Colonic mucosa (tissue), 4 donors: Measurements from ENCODE around the gene POU3F1. TPM values are rescaled to one million over a fixed set of nuclear protein-coding genes. Genes with fewer than 3 reads are reported as not detected.

Experiments used
- DNase-seq: peaks from one replicate; pipeline ENCODE4 v3.0.0-alpha.2; 2020
- H3K27ac ChIP-seq: fragments of 200-600 bp; one replicate; pipeline ENCODE4 v1.8.0; 2021
- H3K27me3 ChIP-seq: fragments of 200-600 bp; one replicate; pipeline ENCODE4 v1.8.0; 2021
- H3K36me3 ChIP-seq: fragments of 200-600 bp; one replicate; pipeline ENCODE4 v1.8.0; 2021
- H3K4me1 ChIP-seq: fragments of 200-600 bp; one replicate; pipeline ENCODE4 v1.8.0; 2021; ENCODE audit warnings: mild to moderate bottlenecking
- H3K4me3 ChIP-seq: fragments of 200-600 bp; one replicate; pipeline ENCODE4 v1.8.0; 2021
- H3K9ac ChIP-seq, 2 donors: one replicate each; pipeline ENCODE4 v1.7.0; 2013; ENCODE audit warnings: control low read depth in 2 of 2, low read depth in 2 of 2, low read length in 2 of 2
- H3K9me3 ChIP-seq: fragments of 200-600 bp; one replicate; pipeline ENCODE4 v1.8.0; 2021
- intact Hi-C: fragments of 100-400 bp; cut with DNase I; formaldehyde crosslinking; loops from one replicate; pipeline ENCODE4 v1.14.1; 2022
- total RNA-seq, 2 donors: library from RNA; stranded (reverse); fragmentation: NEBNext Ultra II Directional in 1 of 2; extraction: Animal tissue kit (Norgen Biotek cat#: 25700) in 1 of 2; gene quantifications; one replicate each; pipeline ENCODE4 v1.2.1, GENCODE V29; 2021
- TF ChIP-seq, protein P1 (sequence below): fragments of 200-600 bp; IDR thresholded peaks from one replicate; pipeline ENCODE4 v1.8.0; 2022; ENCODE audit warnings: antibody characterized with exemption, mild to moderate bottlenecking
- donor health status: healthy.
- donor health status: DM: no; HTN: no; CAD: no.
- donor health status: DM: no; HTN: no; CAD: no.

Gene POU3F1
- not detected for total RNA-seq

DNA sequence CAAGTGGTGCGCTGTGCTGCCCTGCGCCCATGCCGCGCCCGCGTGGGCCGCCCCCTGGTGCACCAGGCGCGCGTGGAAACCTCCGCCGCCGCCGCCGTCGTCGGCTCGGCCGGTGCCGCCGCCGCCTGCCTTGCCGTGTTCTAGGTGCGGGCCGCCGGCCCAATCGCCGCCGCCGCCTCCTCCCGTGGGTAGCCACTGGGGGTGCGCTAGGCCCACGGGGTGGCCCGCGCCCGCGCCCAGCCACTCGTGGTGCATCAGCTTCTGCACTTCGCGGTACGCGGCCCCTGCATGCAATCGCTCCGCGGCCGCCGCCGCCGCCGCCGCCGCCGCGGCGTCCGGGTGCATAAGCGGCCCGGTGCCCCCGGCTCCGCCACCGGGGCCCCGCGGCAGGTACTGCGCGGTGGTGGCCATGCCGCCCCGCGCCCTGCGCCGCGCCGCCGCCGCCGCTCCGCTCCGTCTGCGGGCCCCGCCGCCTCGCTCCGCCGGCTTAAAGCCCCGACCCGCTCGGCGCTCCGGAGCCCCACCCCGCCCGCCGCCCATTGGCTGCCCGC is at the start of gene POU3F1:
Gene POU3F1 (minus strand): TSS at position 461 of the 551 bp plus-strand sequence. CDS start 50 bp downstream, at position 411.
- no peak for DNase-seq
- Histone ChIP-seq H3K9me3 (no peaks in the 10 kb centered on the region), H3K4me3 (peak within 1 kb of the TSS; percentile 52), H3K36me3 (no peaks in the 10 kb centered on the region), H3K9ac (peak within 1 kb of the TSS in 1 of 2 donors; percentile 24), H3K27ac (no peak within 1 kb of the TSS), H3K27me3 (peaks cover 55% of the 10 kb centered on the region), H3K4me1 (no peaks in the 10 kb centered on the region)
- TF ChIP-seq, protein P1, sequence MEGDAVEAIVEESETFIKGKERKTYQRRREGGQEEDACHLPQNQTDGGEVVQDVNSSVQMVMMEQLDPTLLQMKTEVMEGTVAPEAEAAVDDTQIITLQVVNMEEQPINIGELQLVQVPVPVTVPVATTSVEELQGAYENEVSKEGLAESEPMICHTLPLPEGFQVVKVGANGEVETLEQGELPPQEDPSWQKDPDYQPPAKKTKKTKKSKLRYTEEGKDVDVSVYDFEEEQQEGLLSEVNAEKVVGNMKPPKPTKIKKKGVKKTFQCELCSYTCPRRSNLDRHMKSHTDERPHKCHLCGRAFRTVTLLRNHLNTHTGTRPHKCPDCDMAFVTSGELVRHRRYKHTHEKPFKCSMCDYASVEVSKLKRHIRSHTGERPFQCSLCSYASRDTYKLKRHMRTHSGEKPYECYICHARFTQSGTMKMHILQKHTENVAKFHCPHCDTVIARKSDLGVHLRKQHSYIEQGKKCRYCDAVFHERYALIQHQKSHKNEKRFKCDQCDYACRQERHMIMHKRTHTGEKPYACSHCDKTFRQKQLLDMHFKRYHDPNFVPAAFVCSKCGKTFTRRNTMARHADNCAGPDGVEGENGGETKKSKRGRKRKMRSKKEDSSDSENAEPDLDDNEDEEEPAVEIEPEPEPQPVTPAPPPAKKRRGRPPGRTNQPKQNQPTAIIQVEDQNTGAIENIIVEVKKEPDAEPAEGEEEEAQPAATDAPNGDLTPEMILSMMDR = no peak
- intact Hi-C loops = no loop called here

DNA sequence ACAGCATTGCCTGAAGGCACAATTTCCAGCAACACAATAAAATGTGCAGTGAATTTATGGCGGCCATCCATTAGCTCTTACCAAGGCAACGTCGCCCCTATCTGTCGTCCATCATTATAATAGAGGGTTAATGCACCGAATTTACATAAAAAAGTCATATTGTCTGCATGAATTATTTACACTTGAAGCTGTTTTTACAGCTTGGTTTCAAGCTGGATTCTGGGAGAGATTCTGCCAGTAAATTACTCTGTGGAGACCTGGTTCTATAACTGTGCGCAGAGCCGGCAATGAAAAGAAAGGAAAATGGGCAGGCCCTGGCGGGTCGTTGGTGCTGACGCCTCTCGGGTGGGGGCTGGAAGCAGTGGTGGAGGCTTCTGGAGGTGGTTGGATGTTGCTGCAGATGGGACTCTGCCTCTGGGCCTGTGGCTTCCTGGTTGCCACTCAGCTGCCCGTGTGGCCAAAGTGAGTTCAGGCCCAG is 48.9 kb upstream of the POU3F1 start:
- TF ChIP-seq, protein P1 = no peak
- no peak overlapping the region for H3K27ac ChIP-seq
- no peaks in the 10 kb centered on the region for H3K27me3 ChIP-seq
- H3K9me3 ChIP-seq = no peaks in the 10 kb centered on the region
- DNase-seq = no peak
- H3K4me3 ChIP-seq = no peak overlapping the region
- no peaks in the 10 kb centered on the region for H3K4me1 ChIP-seq
- no peaks in the 10 kb centered on the region for H3K36me3 ChIP-seq
- no peak overlapping the region for H3K9ac ChIP-seq
- intact Hi-C loops = no loop called here

DNA sequence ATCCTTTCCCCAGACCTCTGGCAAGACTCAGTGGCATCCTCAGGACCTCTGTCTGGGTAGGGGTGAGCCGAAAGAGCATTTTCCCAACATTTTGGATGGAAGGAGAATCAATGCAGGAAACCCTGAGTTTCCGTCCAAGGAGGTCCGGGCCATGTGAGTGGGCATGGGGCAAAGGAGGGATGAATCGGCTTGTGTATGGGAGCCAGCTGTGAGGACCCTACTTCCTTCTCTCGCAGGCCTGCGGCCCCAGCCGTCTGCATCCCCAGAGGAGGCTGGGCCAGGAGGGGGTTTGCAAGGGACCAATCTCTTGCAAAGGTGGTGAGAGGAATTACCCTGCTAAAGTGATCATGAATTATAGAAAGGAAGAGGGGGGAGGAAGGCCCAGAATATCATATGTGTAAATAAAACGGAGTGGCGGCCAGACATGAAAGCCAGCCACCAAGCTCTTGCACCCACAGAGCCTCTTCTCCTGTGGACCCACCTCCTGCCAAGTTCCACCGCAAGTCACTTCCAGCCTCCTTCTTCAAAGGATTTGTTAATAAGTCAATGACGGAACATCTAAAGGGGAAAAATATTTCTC is 48.2 kb upstream of the POU3F1 start:
- no peak overlapping the region for H3K4me3 ChIP-seq
- no peaks in the 10 kb centered on the region for H3K36me3 ChIP-seq
- no peak overlapping the region for H3K27ac ChIP-seq
- no peaks in the 10 kb centered on the region for H3K9me3 ChIP-seq
- no peak overlapping the region for H3K9ac ChIP-seq
- intact Hi-C loops = no loop called here
- no peak for DNase-seq
- no peaks in the 10 kb centered on the region for H3K4me1 ChIP-seq
- TF ChIP-seq, protein P1 = no peak
- H3K27me3 ChIP-seq = no peaks in the 10 kb centered on the region

DNA sequence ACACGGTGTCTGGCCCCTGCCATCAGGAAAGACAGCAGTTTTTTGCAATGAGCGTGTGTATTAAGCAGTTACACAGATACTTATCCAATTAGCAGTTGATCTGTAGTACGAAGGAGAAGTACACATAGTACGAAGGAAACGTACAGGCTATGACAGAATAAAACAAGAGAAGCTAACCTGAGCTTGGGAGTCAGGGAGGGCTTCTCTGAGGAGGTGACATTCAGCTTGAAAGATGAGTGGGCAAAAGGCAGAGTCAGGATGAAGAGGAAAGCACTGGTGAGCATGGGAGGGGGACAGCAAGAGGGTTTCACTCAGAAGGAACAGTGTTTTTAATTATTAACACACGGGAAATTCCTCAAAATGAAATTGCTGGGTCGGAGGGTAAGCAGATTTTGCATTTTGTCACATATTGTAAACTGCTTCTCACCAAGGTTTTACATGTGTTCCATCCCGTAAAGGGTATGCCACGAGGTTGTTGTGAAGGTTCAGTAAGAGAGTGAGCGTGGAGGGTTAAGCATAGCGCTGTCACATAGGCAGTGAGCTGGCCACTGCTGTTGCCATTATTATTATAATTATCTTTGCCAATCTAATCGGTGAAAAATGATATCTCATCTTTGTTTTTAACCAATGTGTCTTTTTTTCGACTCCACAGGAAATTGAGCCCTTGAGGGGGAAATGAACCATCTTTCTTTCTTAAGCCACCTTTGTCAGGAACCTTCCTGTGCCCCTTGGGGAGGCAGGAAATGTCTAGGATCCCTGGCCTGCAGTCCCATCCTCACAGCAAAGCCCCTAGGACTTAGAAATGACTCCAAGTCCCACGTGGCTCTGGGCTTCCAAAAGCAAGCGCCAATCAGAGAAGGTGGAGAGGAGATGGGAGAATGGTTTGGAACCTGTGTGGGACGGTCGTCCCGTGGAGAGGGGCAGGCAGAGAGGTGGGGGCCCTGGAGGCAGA is 47.3 kb upstream of the POU3F1 start:
- Histone ChIP-seq H3K9ac (no peak overlapping the region), H3K27ac (no peak overlapping the region), H3K4me3 (no peak overlapping the region), H3K9me3 (no peaks in the 10 kb centered on the region), H3K36me3 (no peaks in the 10 kb centered on the region), H3K4me1 (no peaks in the 10 kb centered on the region), H3K27me3 (no peaks in the 10 kb centered on the region)
- TF ChIP-seq, protein P1 = no peak
- no peak for DNase-seq
- intact Hi-C loops = no loop called here

DNA sequence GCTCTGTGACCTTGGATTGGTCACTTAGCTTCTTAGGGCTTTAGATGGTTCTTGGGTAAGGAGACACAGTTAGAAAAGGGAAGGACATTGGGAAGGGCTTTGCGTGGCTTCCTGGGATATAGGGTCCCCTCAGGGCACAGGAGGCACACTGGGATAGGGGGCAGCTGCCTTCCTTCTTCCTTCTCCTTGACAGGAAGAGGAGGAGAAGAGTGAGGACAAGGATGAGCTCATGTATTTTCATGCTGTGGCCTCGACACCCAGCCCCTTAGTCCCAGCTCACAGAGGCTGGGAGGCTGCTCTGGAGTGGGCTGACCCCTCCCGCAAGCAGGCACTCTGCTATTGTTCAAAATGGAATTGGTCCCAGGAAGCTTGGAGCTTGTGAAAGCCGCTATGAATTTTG is 45.7 kb upstream of the POU3F1 start:
- Histone ChIP-seq H3K4me3 (no peak overlapping the region), H3K4me1 (no peaks in the 10 kb centered on the region), H3K27ac (no peak overlapping the region), H3K36me3 (no peaks in the 10 kb centered on the region), H3K9me3 (no peaks in the 10 kb centered on the region), H3K9ac (no peak overlapping the region), H3K27me3 (no peaks in the 10 kb centered on the region)
- TF ChIP-seq, protein P1 = no peak
- intact Hi-C loops = no loop called here
- no peak for DNase-seq
